Panc1 (cell line): ENCODE measurements around the gene BABAM2. TPM values are rescaled to one million over a fixed set of nuclear protein-coding genes. Genes with fewer than 3 reads are reported as not detected.

Experiments used
- ATAC-seq: fragments of 200-7000 bp; cut with Tn5 transposase; 2 replicates; pipeline ENCODE4 v1.9.1; 2020; ENCODE audit warnings: mild to moderate bottlenecking, moderate library complexity
- BruUV-seq: library from RNA; stranded (reverse); fragments of 400-500 nt; replicated peaks from 2 replicates; lab custom pipeline; 2021; lab: Mats Ljungman, UMichigan
- CTCF ChIA-PET: fragments of 300-600 bp; sonication (Branson Sonifier 250); formaldehyde crosslinking; loops from one replicate; lab custom pipeline; 2022; ENCODE audit warnings: antibody characterized with exemption; lab: Charles Lee
- POLR2A ChIA-PET: fragments of 300-600 bp; sonication (Branson Sonifier 250); formaldehyde crosslinking; loops from one replicate; lab custom pipeline; 2022; ENCODE audit warnings: antibody characterized with exemption; lab: Charles Lee
- DNase-seq: peaks from one replicate; pipeline ENCODE4 v3.0.0-alpha.2; 2010; ENCODE audit warnings: low read depth, low spot score
- H3K27ac ChIP-seq: 2 replicates; pipeline ENCODE4 v1.5.1; 2011; ENCODE audit warnings: mild to moderate bottlenecking, low read length, inconsistent platforms
- H3K27me3 ChIP-seq: fragments of 200-500 bp; sonication (Bioruptor generic); 2 replicates; pipeline ENCODE4 v1.6.0; 2014; ENCODE audit warnings: low read length, inconsistent platforms; ENCODE audit not compliant: control insufficient read depth, insufficient read depth
- H3K36me3 ChIP-seq: fragments of 200-500 bp; sonication (Bioruptor generic); 2 replicates; pipeline ENCODE4 v1.5.1; 2014; ENCODE audit warnings: inconsistent platforms, mild to moderate bottlenecking, low read length, moderate library complexity; ENCODE audit not compliant: control insufficient read depth, insufficient read depth
- H3K4me1 ChIP-seq: 2 replicates; pipeline ENCODE4 v1.5.1; 2011; ENCODE audit warnings: inconsistent platforms, mild to moderate bottlenecking, low read length, moderate library complexity; ENCODE audit not compliant: control insufficient read depth, insufficient read depth
- H3K4me3 ChIP-seq, 2 experiments: 2 replicates each; pipeline ENCODE4 v1.5.1; 2011 to 2012; ENCODE audit warnings: low read depth in 2 of 2, low read length in 2 of 2, mild to moderate bottlenecking in 2 of 2, inconsistent platforms in 1 of 2, moderate library complexity in 1 of 2
- H3K9me3 ChIP-seq: fragments of 200-500 bp; sonication (Bioruptor generic); 2 replicates; pipeline ENCODE4 v1.5.1; 2014; ENCODE audit warnings: low read depth, mild to moderate bottlenecking, inconsistent platforms, low read length, moderate library complexity; ENCODE audit not compliant: control insufficient read depth, insufficient read depth
- CTCF ChIP-seq: fragments of 450-650 bp; IDR thresholded peaks from 2 replicates; pipeline ENCODE4 v1.5.1; 2017; ENCODE audit warnings: mild to moderate bottlenecking
- POLR2AphosphoS5 ChIP-seq: IDR thresholded peaks from 2 replicates; pipeline ENCODE4 v1.6.1; 2012; ENCODE audit warnings: mild to moderate bottlenecking, low read depth, low read length, moderate library complexity
- SIN3A ChIP-seq: IDR thresholded peaks from 2 replicates; pipeline ENCODE4 v1.6.1; 2012; ENCODE audit warnings: low read depth, mild to moderate bottlenecking, low read length, moderate library complexity, borderline replicate concordance; ENCODE audit not compliant: insufficient read depth
- TCF7L2 ChIP-seq: IDR thresholded peaks from 2 replicates; pipeline ENCODE4 v1.6.1; 2011; ENCODE audit warnings: mild to moderate bottlenecking, low read depth, low read length, inconsistent platforms
- in situ Hi-C: cut with HindIII; loops from 2 replicates; pipeline ENCODE4 v1.10.0; 2016; ENCODE audit warnings: low sequenced_read_pairs, low pct_unique_long_range_greater_than_20kb
- intact Hi-C: fragments of 100-400 bp; cut with micrococcal nuclease; formaldehyde crosslinking; loops from one replicate; pipeline ENCODE4 v1.10.0; 2022; ENCODE audit not compliant: unreplicated experiment
- total RNA-seq: library from RNA; stranded (reverse); gene quantifications from one replicate; pipeline ENCODE4 v1.2.1, GENCODE V29; 2021; ENCODE audit not compliant: unreplicated experiment
- TF ChIP-seq, protein P1 (sequence below), 2 experiments: IDR thresholded peaks; 2 replicates each; pipeline ENCODE4 v1.6.1; 2011 to 2012; ENCODE audit warnings: low read depth in 2 of 2, control low read depth in 1 of 2, low read length in 1 of 2, mild to moderate bottlenecking in 1 of 2, moderate library complexity in 1 of 2; ENCODE audit not compliant: insufficient read depth in 1 of 2

The BABAM2 gene
- total RNA-seq, 1 experiment from 2014 or later, result 31.2 TPM

DNA sequence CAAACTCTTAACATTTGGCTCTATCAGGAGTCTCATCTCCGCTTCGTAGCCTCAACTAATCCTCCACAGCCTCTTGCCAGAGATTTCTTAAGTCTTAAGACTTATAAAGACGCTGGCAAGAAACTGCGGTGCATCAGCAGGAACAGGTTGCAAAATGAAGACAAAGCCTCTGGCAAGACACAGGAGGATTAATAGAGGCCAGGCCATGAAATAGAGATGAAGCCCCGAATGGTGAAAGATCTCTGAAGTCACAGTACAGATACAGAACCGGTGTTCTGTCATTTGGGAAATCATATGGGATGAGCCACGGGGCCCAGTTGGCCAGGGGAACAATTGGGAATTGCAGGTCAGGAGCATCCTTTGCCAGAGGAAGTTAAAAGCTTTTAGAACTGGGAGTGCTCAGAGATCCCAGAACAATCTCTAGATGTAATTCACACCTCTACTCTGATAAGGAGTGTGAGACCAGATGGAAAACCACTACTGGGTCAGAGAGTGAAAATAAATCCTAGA is 311.2 kb downstream of the BABAM2 start:
- no TSS peak for BruUV-seq

GRCh38 chr2:28202719-28203118 is 312.2 kb downstream of the BABAM2 start:
- DNase-seq, result no peak
- Histone ChIP-seq H3K4me3 (no peak overlapping the region), H3K9me3 (no peaks in the 10 kb centered on the region), H3K27me3 (no peaks in the 10 kb centered on the region), H3K27ac (no peak overlapping the region), H3K36me3 (no peaks in the 10 kb centered on the region), H3K4me1 (no peaks in the 10 kb centered on the region)
- in situ Hi-C loops (no loop called here), intact Hi-C loops (no loop called here)
- ChIA-PET CTCF (no interaction called here), POLR2A (interaction anchor here (0.6 kb wide), 1 partner anchor 47 kb away, joined by 3 read pairs; no protein-coding TSS in a partner anchor)
- no TSS peak for BruUV-seq
- no peak for ATAC-seq
- TF ChIP-seq POLR2AphosphoS5 (no peak), CTCF (no peak), TCF7L2 (no peak), SIN3A (no peak)
- TF ChIP-seq, protein P1, sequence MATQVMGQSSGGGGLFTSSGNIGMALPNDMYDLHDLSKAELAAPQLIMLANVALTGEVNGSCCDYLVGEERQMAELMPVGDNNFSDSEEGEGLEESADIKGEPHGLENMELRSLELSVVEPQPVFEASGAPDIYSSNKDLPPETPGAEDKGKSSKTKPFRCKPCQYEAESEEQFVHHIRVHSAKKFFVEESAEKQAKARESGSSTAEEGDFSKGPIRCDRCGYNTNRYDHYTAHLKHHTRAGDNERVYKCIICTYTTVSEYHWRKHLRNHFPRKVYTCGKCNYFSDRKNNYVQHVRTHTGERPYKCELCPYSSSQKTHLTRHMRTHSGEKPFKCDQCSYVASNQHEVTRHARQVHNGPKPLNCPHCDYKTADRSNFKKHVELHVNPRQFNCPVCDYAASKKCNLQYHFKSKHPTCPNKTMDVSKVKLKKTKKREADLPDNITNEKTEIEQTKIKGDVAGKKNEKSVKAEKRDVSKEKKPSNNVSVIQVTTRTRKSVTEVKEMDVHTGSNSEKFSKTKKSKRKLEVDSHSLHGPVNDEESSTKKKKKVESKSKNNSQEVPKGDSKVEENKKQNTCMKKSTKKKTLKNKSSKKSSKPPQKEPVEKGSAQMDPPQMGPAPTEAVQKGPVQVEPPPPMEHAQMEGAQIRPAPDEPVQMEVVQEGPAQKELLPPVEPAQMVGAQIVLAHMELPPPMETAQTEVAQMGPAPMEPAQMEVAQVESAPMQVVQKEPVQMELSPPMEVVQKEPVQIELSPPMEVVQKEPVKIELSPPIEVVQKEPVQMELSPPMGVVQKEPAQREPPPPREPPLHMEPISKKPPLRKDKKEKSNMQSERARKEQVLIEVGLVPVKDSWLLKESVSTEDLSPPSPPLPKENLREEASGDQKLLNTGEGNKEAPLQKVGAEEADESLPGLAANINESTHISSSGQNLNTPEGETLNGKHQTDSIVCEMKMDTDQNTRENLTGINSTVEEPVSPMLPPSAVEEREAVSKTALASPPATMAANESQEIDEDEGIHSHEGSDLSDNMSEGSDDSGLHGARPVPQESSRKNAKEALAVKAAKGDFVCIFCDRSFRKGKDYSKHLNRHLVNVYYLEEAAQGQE (IDR thresholded peaks at IDR 0.05; ENCODE audit: insufficient read depth in 1 of 2, low read depth in 2 of 2, low read length in 1 of 2), result no peak

More for the DNA sequence above, 311.2 kb downstream of the BABAM2 start:
- Histone ChIP-seq H3K9me3 (no peaks in the 10 kb centered on the region), H3K27ac (no peak overlapping the region), H3K4me3 (no peak overlapping the region), H3K36me3 (no peaks in the 10 kb centered on the region), H3K4me1 (no peaks in the 10 kb centered on the region), H3K27me3 (no peaks in the 10 kb centered on the region)
- TF ChIP-seq CTCF (no peak), POLR2AphosphoS5 (no peak), SIN3A (no peak), TCF7L2 (no peak)
- TF ChIP-seq, protein P1 (IDR thresholded peaks at IDR 0.05; ENCODE audit: insufficient read depth in 1 of 2, low read depth in 2 of 2, low read length in 1 of 2), result no peak
- ChIA-PET POLR2A (no interaction called here), CTCF (no interaction called here)
- in situ Hi-C loops, result no loop called here
- DNase-seq, result no peak
- ATAC-seq, result no peak
- intact Hi-C loops, result no loop called here
